ENCODE data around the gene ST13.

DNA sequence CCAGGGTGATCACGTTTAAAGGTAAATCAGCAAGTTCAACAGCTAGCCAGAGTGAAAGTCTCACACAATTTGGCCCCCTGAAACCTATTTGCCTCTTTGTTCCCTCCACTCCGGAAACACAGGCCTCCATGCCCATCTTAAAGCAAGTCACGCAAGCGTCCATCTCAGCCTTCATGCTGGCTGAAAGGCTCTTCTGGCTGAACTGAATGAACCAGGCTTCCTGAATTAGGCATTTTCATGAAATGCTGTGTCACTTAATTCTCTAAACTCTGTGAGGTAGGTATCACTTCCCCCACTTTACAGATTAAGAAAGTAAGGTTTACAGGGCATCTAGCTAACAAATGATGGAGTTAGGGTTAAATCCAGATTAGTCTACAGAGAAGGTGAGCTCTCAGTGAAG, 38.7 kb downstream of the ST13 start:
- TF ChIP-seq, protein P1, sequence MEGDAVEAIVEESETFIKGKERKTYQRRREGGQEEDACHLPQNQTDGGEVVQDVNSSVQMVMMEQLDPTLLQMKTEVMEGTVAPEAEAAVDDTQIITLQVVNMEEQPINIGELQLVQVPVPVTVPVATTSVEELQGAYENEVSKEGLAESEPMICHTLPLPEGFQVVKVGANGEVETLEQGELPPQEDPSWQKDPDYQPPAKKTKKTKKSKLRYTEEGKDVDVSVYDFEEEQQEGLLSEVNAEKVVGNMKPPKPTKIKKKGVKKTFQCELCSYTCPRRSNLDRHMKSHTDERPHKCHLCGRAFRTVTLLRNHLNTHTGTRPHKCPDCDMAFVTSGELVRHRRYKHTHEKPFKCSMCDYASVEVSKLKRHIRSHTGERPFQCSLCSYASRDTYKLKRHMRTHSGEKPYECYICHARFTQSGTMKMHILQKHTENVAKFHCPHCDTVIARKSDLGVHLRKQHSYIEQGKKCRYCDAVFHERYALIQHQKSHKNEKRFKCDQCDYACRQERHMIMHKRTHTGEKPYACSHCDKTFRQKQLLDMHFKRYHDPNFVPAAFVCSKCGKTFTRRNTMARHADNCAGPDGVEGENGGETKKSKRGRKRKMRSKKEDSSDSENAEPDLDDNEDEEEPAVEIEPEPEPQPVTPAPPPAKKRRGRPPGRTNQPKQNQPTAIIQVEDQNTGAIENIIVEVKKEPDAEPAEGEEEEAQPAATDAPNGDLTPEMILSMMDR (conservative IDR thresholded peaks at IDR 0.05; ENCODE audit: low read depth, low read length) = no peak
- TF ChIP-seq EZH2 (IDR thresholded peaks at IDR 0.05; ENCODE audit: low read length, unreplicated experiment) = no peak

All from PC-3 (cell line).